Fibroblast of lung (primary cell): ENCODE measurements around the gene VAMP7. TPM values are rescaled to one million over a fixed set of nuclear protein-coding genes. Genes with fewer than 3 reads are reported as not detected.

ENCODE experiments used
- DNase-seq, 2 donors: peaks; one replicate each; pipeline versions ENCODE4 v3.0.0 to v3.0.0-alpha.2; 2010; ENCODE audit warnings: low read depth in 2 of 2
- H2AFZ ChIP-seq: 2 replicates; pipeline ENCODE4 v1.5.1; 2012; ENCODE audit warnings: low read length, control low read depth, inconsistent platforms
- H3K27ac ChIP-seq: 2 replicates; pipeline ENCODE4 v1.5.1; 2011; ENCODE audit warnings: low read length, control low read depth; ENCODE audit not compliant: insufficient read depth
- H3K27me3 ChIP-seq: 2 replicates; pipeline ENCODE4 v1.5.1; 2011; ENCODE audit warnings: mild to moderate bottlenecking, low read length; ENCODE audit not compliant: control insufficient read depth, insufficient read depth
- H3K36me3 ChIP-seq: 2 replicates; pipeline ENCODE4 v1.5.1; 2011; ENCODE audit warnings: low read length; ENCODE audit not compliant: control insufficient read depth, insufficient read depth
- H3K4me1 ChIP-seq: 2 replicates; pipeline ENCODE4 v1.5.1; 2011; ENCODE audit warnings: low read length; ENCODE audit not compliant: control insufficient read depth, insufficient read depth; ENCODE audit errors: extremely low read depth
- H3K4me2 ChIP-seq: 2 replicates; pipeline ENCODE4 v1.5.1; 2011; ENCODE audit warnings: low read length, control low read depth; ENCODE audit not compliant: insufficient read depth; ENCODE audit errors: extremely low read depth
- H3K4me3 ChIP-seq, 4 experiments: fragments of 200-600 bp in 1 of 4; sonication (generic) in 1 of 4; replicated peaks in 1 of 4; 2 replicates each; pipeline ENCODE4 v1.5.1; 2011 to 2016; ENCODE audit warnings: low read length in 4 of 4, low read depth in 3 of 4, mild to moderate bottlenecking in 3 of 4, control low read depth in 2 of 4, inconsistent platforms in 1 of 4, mixed read lengths in 1 of 4; ENCODE audit not compliant: insufficient read depth in 1 of 4; ENCODE audit errors: control extremely low read depth in 1 of 4
- H3K79me2 ChIP-seq: 2 replicates; pipeline ENCODE4 v1.5.1; 2012; ENCODE audit warnings: mild to moderate bottlenecking, low read length, inconsistent platforms; ENCODE audit not compliant: control insufficient read depth, insufficient read depth
- H3K9ac ChIP-seq: 2 replicates; pipeline ENCODE4 v1.5.1; 2011; ENCODE audit warnings: mild to moderate bottlenecking, low read length, control low read depth; ENCODE audit not compliant: insufficient read depth
- H3K9me3 ChIP-seq: 2 replicates; pipeline ENCODE4 v1.5.1; 2012; ENCODE audit warnings: low read depth, low read length; ENCODE audit not compliant: control insufficient read depth, insufficient read depth
- H4K20me1 ChIP-seq: 2 replicates; pipeline ENCODE4 v1.5.1; 2011; ENCODE audit warnings: low read length; ENCODE audit not compliant: control insufficient read depth, insufficient read depth; ENCODE audit errors: extremely low read depth
- CTCF ChIP-seq, 2 donors: IDR thresholded peaks in 1 of 2; conservative IDR thresholded peaks in 1 of 2; 1 replicate in 1 of 2; 2 replicates in 1 of 2; pipeline ENCODE4 v1.5.1; 2011 to 2012; ENCODE audit warnings: low read length in 2 of 2, control low read depth in 1 of 2, inconsistent platforms in 1 of 2, low read depth in 1 of 2, mild to moderate bottlenecking in 1 of 2
- EZH2 ChIP-seq: IDR thresholded peaks from 2 replicates; pipeline ENCODE4 v1.5.1; 2012; ENCODE audit warnings: low read length, control low read depth, mild to moderate bottlenecking; ENCODE audit errors: missing control alignments
- polyA plus RNA-seq, 2 donors: library from polyadenylated mRNA; depleted of rRNA in 1 of 2; stranded (reverse) in 1 of 2; unstranded in 1 of 2; fragments of >200 nt; gene quantifications; 2 replicates each; pipeline ENCODE4 v1.2.1, GENCODE V29; 2011 to 2012; ENCODE audit warnings: missing spikeins in 1 of 2
- total RNA-seq: library from RNA; depleted of rRNA; stranded (reverse); fragments of >200 nt; gene quantifications from 2 replicates; pipeline ENCODE4 v1.2.1, GENCODE V29; 2014

The VAMP7 gene
- total and polyA plus RNA-seq, 2 donors (not counting 1 experiment from before 2014, with no cell fraction given): 40.1 to 68.4 TPM

- Histone ChIP-seq H3K4me1 (no peaks in the 10 kb centered on the region), H3K4me3 (no peak overlapping the region)
These were observed 13.3 kb upstream of the VAMP7 start for GRCh38 chrX:155867821-155868220.

GRCh38 chrX:155870958-155871357, 10.2 kb upstream of the VAMP7 start:
- Histone ChIP-seq H3K9me3 (no peaks in the 10 kb centered on the region), H3K4me3 (no peak overlapping the region), H3K79me2 (no peaks in the 10 kb centered on the region), H4K20me1 (no peaks in the 10 kb centered on the region), H3K36me3 (no peaks in the 10 kb centered on the region), H3K4me1 (no peaks in the 10 kb centered on the region), H3K9ac (no peak overlapping the region), H3K27me3 (no peaks in the 10 kb centered on the region), H3K4me2 (no peak overlapping the region), H3K27ac (no peak overlapping the region), H2AFZ (no peak overlapping the region)
- TF ChIP-seq EZH2: no peak
- TF ChIP-seq CTCF (conservative IDR thresholded peaks at IDR 0.05 in 1 of 2, IDR thresholded peaks at IDR 0.05 in 1 of 2; ENCODE audit: low read depth in 1 of 2, low read length in 2 of 2): no peak
- no peak for DNase-seq

More at GRCh38 chrX:155867821-155868220, 13.3 kb upstream of the VAMP7 start:
- no peaks in the 10 kb centered on the region for H3K79me2 ChIP-seq
- no peaks in the 10 kb centered on the region for H3K9me3 ChIP-seq
- no peaks in the 10 kb centered on the region for H3K36me3 ChIP-seq
- H3K4me2 ChIP-seq: no peak overlapping the region
- TF ChIP-seq CTCF (conservative IDR thresholded peaks at IDR 0.05 in 1 of 2, IDR thresholded peaks at IDR 0.05 in 1 of 2; ENCODE audit: low read depth in 1 of 2, low read length in 2 of 2) (no peak), EZH2 (no peak)
- H2AFZ ChIP-seq: no peak overlapping the region
- H3K9ac ChIP-seq: no peak overlapping the region
- no peak overlapping the region for H3K27ac ChIP-seq
- no peaks in the 10 kb centered on the region for H3K27me3 ChIP-seq
- DNase-seq: no peak
- no peaks in the 10 kb centered on the region for H4K20me1 ChIP-seq

- TF ChIP-seq CTCF (conservative IDR thresholded peaks at IDR 0.05 in 1 of 2, IDR thresholded peaks at IDR 0.05 in 1 of 2; ENCODE audit: low read depth in 1 of 2, low read length in 2 of 2): no peak
- no peak for TF ChIP-seq EZH2
- Histone ChIP-seq H3K36me3 (no peaks in the 10 kb centered on the region), H3K4me2 (no peak overlapping the region), H3K27ac (no peak overlapping the region), H3K9me3 (no peaks in the 10 kb centered on the region), H4K20me1 (no peaks in the 10 kb centered on the region), H3K9ac (no peak overlapping the region), H3K79me2 (no peaks in the 10 kb centered on the region), H3K27me3 (no peaks in the 10 kb centered on the region), H3K4me3 (no peak overlapping the region), H2AFZ (no peak overlapping the region), H3K4me1 (no peaks in the 10 kb centered on the region)
- no peak for DNase-seq
These were observed 9.2 kb upstream of the VAMP7 start for GRCh38 chrX:155871934-155872333.
